ENCODE results near the gene SLC2A9.

GRCh38 chr4:9954468-9954867, 66.8 kb downstream of the SLC2A9 start:
- TF ChIP-seq TAF1 (IDR thresholded peaks at IDR 0.05; ENCODE audit: borderline replicate concordance, insufficient read depth, low read length) (no peak), POLR2AphosphoS5 (IDR thresholded peaks at IDR 0.05; ENCODE audit: low read depth, low read length) (no peak), REST (IDR thresholded peaks at IDR 0.05; ENCODE audit: insufficient read depth in 1 of 2, low read depth in 2 of 2, low read length in 2 of 2) (no peak)
